Liver (tissue), 9 donors: ENCODE measurements around the gene PARD3. TPM values are rescaled to one million over a fixed set of nuclear protein-coding genes. Genes with fewer than 3 reads are reported as not detected.
A peak's percentile ranks its signal among the peaks of the same experiment; 100 is the strongest.

Experiments
- DNase-seq: peaks from one replicate; pipeline ENCODE4 v3.0.0-alpha.2; 2017; ENCODE audit warnings: low spot score
- H3K27ac ChIP-seq, 2 donors: one replicate each; pipeline ENCODE4 v1.7.0; 2013; ENCODE audit warnings: inconsistent platforms in 2 of 2, low read length in 2 of 2, control low read depth in 1 of 2, low read depth in 1 of 2, mild to moderate bottlenecking in 1 of 2
- H3K27me3 ChIP-seq, 4 donors: one replicate each; pipeline versions ENCODE4 v1.6.1 to v1.7.0; 2013; ENCODE audit warnings: low read length in 3 of 4, inconsistent platforms in 1 of 4, mild to moderate bottlenecking in 1 of 4, moderate library complexity in 1 of 4; ENCODE audit not compliant: control insufficient read depth in 4 of 4, insufficient read depth in 4 of 4
- H3K36me3 ChIP-seq, 4 donors: one replicate each; pipeline versions ENCODE4 v1.6.1 to v1.7.0; 2013; ENCODE audit warnings: low read length in 3 of 4, mild to moderate bottlenecking in 3 of 4, low read depth in 1 of 4, moderate library complexity in 1 of 4; ENCODE audit not compliant: control insufficient read depth in 4 of 4, insufficient read depth in 3 of 4
- H3K4me1 ChIP-seq, 4 donors: one replicate each; pipeline versions ENCODE4 v1.6.1 to v1.7.0; 2013; ENCODE audit warnings: low read length in 3 of 4, mild to moderate bottlenecking in 3 of 4, moderate library complexity in 1 of 4; ENCODE audit not compliant: control insufficient read depth in 4 of 4, insufficient read depth in 4 of 4
- H3K4me3 ChIP-seq, 3 donors: one replicate each; pipeline versions ENCODE4 v1.6.1 to v1.7.0; 2013; ENCODE audit warnings: low read length in 3 of 3, control low read depth in 1 of 3, low read depth in 1 of 3, mild to moderate bottlenecking in 1 of 3
- H3K9ac ChIP-seq, 2 donors: one replicate each; pipeline ENCODE4 v1.7.0; 2013; ENCODE audit warnings: low read length in 2 of 2, mild to moderate bottlenecking in 2 of 2, moderate library complexity in 2 of 2, control low read depth in 1 of 2, low read depth in 1 of 2
- H3K9me3 ChIP-seq, 4 donors: one replicate each; pipeline versions ENCODE4 v1.6.1 to v1.7.0; 2013; ENCODE audit warnings: low read length in 3 of 4; ENCODE audit not compliant: control insufficient read depth in 4 of 4
- CTCF ChIP-seq: fragments of 150-350 bp; IDR thresholded peaks from 2 replicates; pipeline ENCODE4 v1.5.1; 2017; ENCODE audit warnings: improper control_type of control experiment, low read depth, low read length; ENCODE audit not compliant: missing input control
- EGR1 ChIP-seq, 2 donors: IDR thresholded peaks; 2 replicates each; pipeline ENCODE4 v1.6.1; 2016 to 2018; ENCODE audit warnings: antibody characterized with exemption in 2 of 2, low read depth in 2 of 2
- FOXA1 ChIP-seq: IDR thresholded peaks from 2 replicates; pipeline ENCODE4 v1.6.1; 2016; ENCODE audit warnings: antibody characterized with exemption
- GABPA ChIP-seq, 2 donors: IDR thresholded peaks in 1 of 2; conservative IDR thresholded peaks in 1 of 2; 2 replicates each; pipeline ENCODE4 v1.6.1; 2016; ENCODE audit warnings: antibody characterized with exemption in 2 of 2, mild to moderate bottlenecking in 1 of 2, moderate library complexity in 1 of 2
- HNF4A ChIP-seq, 2 donors: conservative IDR thresholded peaks; 2 replicates each; pipeline ENCODE4 v1.6.1; 2016; ENCODE audit warnings: antibody characterized with exemption in 2 of 2, mild to moderate bottlenecking in 2 of 2
- HNF4G ChIP-seq: IDR thresholded peaks from 2 replicates; pipeline ENCODE4 v1.6.1; 2016; ENCODE audit warnings: antibody characterized with exemption
- JUND ChIP-seq, 2 donors: IDR thresholded peaks; 2 replicates each; pipeline ENCODE4 v1.6.1; 2016; ENCODE audit warnings: antibody characterized with exemption in 2 of 2
- MAX ChIP-seq: IDR thresholded peaks from 2 replicates; pipeline ENCODE4 v1.6.1; 2016; ENCODE audit warnings: antibody characterized with exemption
- NR2F2 ChIP-seq: IDR thresholded peaks from 2 replicates; pipeline ENCODE4 v1.6.1; 2016; ENCODE audit warnings: antibody characterized with exemption
- RAD21 ChIP-seq, 2 donors: IDR thresholded peaks; 2 replicates each; pipeline ENCODE4 v1.6.1; 2016; ENCODE audit warnings: antibody characterized with exemption in 2 of 2, mild to moderate bottlenecking in 2 of 2
- REST ChIP-seq: IDR thresholded peaks from 2 replicates; pipeline ENCODE4 v1.6.1; 2016; ENCODE audit warnings: antibody characterized with exemption, mild to moderate bottlenecking
- RXRA ChIP-seq, 2 donors: IDR thresholded peaks; 2 replicates each; pipeline ENCODE4 v1.6.1; 2017 to 2018; ENCODE audit warnings: antibody characterized with exemption in 2 of 2, mild to moderate bottlenecking in 1 of 2
- SP1 ChIP-seq: IDR thresholded peaks from 2 replicates; pipeline ENCODE4 v1.6.1; 2018; ENCODE audit warnings: antibody characterized with exemption, mild to moderate bottlenecking
- ZBTB33 ChIP-seq: IDR thresholded peaks from 2 replicates; pipeline ENCODE4 v1.6.1; 2016; ENCODE audit warnings: antibody characterized with exemption
- WGBS: extraction: QIAGEN DNeasy Blood & Tissue Kit; methylation state at CpG from one replicate; pipeline ENCODE4 v1.1.7; 2013; 5-methylcytosine and 5-hydroxymethylcytosine counted together
- polyA plus RNA-seq, 2 donors: library from polyadenylated mRNA; stranded (reverse) in 1 of 2; unstranded in 1 of 2; fragments of 200-250 nt in 1 of 2; fragments of >200 nt in 1 of 2; fragmentation: Nextera tagmentation in 1 of 2; extraction: Ambion mirVana in 1 of 2; gene quantifications; one replicate each; pipeline versions ENCODE4 v1.2.1 to v1.2.3, GENCODE V29; 2013 to 2015
- total RNA-seq, 2 donors: library from RNA; depleted of rRNA; stranded (reverse); fragments of >200 nt; gene quantifications; one replicate each; pipeline ENCODE4 v1.2.3, GENCODE V29; 2014
- donor health status: healthy.
- donor health status: healthy.
- donor health status: healthy.
- donor health status: healthy.
- donor health status: healthy.

PARD3 gene
- total and polyA plus RNA-seq, 4 donors = 12.3 to 43.8 (median 13.5) TPM

- TF ChIP-seq JUND (IDR thresholded peaks at IDR 0.05) = no peak
- TF ChIP-seq REST = no peak
- TF ChIP-seq CTCF = no peak
- TF ChIP-seq HNF4A (conservative IDR thresholded peaks at IDR 0.05) = peak; percentile 33 to 75
- no peak for TF ChIP-seq EGR1 (IDR thresholded peaks at IDR 0.05; ENCODE audit: low read depth in 2 of 2)
- TF ChIP-seq NR2F2 = no peak
- no peak for TF ChIP-seq MAX
- no peak for TF ChIP-seq GABPA (IDR thresholded peaks at IDR 0.05 in 1 of 2, conservative IDR thresholded peaks at IDR 0.05 in 1 of 2)
- no peak for TF ChIP-seq HNF4G
- TF ChIP-seq FOXA1 = no peak
- TF ChIP-seq RXRA (IDR thresholded peaks at IDR 0.05) = peak; percentile 36 to 57
- no peak for TF ChIP-seq ZBTB33
- TF ChIP-seq SP1 = peak; percentile 44
- peak in 1 of 2 donors; percentile 17 for TF ChIP-seq RAD21 (IDR thresholded peaks at IDR 0.05)
- Histone ChIP-seq H3K27ac (no peak overlapping the region), H3K9ac (no peak overlapping the region), H3K36me3 (no peaks in the 10 kb centered on the region), H3K4me3 (no peak overlapping the region), H3K27me3 (no peaks in the 10 kb centered on the region), H3K9me3 (no peaks in the 10 kb centered on the region), H3K4me1 (peaks cover 0 to 5% (median 1%) of the 10 kb centered on the region in 4 donors)
- no peak for DNase-seq
- 55% methylated on average over 6 of the region's 6 CpGs for WGBS
Observed at GRCh38 chr10:34291466-34292193, 523.5 kb downstream of the PARD3 start.
